HS-5 (cell line): ENCODE data around the gene ZMYND8.
"Not testable (repeated sequence)": the region's sequence is repeated elsewhere in the genome, so short reads cannot be mapped to it uniquely, and the experiment has no call there.

Experiments used
- DNase-seq: peaks from one replicate; pipeline ENCODE4 v3.0.0-alpha.2; 2012; ENCODE audit warnings: low read depth

The ZMYND8 gene

GRCh38 chr20:47265214-47265613 lies 91.3 kb downstream of the ZMYND8 start:
- no peak for DNase-seq

DNA sequence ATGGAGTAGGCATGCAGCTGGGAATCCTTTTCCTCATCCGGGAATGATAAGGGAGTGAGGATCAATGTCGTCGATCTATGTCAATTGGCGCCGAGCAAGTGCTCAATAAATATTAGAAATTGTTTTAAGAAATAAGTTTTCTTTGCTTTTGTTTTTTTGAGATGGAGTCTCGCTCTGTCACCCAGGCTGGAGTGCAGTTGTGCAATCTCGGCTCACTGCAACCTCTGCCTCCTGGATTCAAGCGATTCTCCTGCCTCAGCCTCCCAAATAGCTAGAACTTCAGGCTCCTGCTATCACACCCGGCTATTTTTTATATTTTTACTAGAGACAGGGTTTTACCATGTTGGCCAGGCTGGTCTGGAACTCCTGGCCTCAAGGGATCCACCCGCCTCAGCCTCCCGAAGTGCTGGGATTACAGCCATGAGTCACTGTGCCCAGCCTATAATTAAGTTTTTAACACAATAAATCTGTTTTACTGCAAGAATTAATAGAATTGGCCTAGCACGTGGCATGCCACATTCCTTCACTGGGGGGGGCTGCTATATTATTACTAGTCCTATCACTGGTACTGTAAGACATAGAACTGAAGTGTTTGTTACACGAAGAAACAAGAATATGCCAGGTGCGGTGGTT lies 92.2 kb downstream of the ZMYND8 start:
- DNase-seq: not testable (repeated sequence)

- no peak for DNase-seq
These were observed 92.9 kb downstream of the ZMYND8 start for GRCh38 chr20:47263465-47264084.

- no peak for DNase-seq
These were observed 93.4 kb downstream of the ZMYND8 start for GRCh38 chr20:47263080-47263464.

DNA sequence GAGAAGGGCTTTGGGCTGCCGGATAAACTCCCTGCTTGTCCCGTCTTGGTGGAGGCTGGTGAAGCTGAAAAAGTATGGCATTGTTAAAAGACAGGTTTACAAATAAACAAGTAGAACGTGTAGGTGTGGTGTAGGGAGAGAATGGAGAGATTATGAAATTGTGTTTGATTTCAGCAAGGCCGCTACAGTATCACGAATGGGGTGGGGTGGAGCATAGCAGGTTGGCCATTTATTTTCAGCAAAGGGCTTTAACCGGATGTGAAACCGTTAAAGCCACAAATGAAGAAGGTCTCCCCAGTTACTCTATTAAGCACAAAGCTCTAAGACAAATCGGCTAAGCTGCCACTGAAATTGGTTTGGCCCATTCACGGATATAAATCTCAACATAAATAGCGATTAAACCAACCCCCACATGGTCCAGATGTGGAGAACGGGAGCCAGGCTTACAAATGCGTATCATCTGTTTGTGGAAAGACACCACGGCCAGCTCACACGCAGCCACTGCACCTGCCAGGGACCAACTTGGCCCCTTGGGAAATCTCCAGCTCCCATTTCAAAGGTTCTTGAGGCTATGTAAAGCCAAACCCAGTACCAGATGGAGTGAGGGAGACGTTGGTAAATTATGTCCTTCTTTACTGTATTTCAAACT lies 94.0 kb downstream of the ZMYND8 start:
- no peak for DNase-seq

DNA sequence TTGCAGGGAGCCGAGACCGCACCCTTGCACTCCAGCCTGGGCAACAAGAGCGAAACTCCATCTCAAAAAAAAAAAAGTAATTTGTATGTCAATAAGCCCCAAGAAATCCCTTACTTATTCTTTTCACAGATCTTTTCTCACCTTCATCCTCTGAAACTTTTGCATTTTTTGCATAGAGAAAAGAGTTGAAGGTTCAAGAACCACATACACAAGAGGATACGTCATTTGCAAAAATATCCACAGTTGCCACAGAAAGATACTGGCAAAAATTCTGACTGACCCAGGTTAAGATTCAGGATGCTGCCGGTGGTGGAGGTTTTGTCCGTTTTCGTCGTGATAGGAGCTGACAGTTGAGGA lies 94.5 kb downstream of the ZMYND8 start:
- no peak for DNase-seq

- DNase-seq: not testable (repeated sequence)
These were observed 95.2 kb downstream of the ZMYND8 start for GRCh38 chr20:47261161-47261774.

DNA sequence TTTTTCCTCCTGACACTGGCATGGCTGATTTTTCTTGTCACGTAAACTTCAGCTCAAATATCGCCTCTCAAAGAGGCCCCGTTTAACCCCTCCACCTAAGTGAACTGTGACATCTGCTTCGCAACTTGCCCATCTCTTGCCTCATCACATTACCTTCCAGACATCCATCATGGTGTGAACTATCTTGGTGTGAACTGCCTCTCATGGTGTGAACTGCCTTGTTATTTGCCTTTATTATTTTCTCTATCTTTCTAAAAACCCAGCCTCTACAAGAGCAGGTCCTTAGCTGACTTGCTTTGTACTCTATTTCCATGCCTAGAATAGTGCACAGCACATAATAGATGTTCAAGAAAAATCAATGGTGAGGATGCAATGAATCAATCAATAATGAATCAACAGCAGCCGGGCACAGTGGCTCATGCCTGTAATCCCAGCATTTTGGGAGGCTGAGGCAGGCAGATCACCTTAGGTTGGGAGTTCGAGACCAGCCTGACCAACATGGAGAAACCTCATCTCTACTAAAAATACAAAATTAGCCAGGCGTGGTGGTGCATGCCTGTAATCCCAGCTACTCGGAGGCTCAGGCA lies 95.9 kb downstream of the ZMYND8 start:
- DNase-seq: not testable (repeated sequence)

DNA sequence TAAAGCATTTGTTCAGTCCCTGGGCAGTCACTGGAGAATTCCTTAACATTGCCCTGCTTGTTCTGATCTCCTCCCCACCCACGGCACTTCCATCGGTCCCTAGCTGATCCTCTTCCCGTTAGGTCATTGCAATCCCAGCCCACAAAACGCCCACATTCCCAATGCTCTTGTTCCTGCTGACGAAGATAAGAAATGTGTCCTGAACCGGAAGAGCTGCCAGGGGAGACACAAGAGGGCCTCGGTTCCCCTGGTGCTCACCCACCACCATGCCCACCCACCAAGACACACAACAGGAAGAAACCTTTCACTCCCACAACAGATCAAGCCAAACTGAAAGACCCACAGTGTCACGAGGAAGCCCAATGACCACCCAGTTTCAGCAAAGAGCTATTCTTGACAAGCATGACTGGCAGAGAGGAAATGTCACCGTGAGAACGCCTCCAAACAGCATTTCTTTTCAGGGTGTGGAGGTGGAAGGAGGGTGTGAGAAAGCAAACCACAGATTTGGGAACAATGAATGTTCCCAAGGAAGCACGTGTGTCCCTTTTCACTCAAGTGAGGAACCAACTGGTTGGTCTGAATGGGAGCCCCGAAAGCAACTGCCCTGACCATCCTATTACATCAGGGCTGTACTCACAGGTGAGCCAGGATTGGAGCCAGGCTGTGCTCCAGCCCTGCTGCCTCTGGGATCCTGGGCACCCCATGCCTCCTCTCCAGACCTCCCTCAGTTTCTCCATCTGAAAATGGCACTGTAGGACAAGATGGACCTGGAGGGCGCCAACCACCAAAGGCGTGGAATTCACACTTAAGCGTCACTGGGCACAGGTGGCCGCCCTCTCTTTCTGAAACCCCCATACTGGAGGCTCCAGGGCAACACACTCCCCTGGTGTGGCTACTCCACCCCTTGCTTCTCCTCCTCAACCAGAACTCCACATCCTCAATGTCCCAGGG lies 97.5 kb downstream of the ZMYND8 start:
- no peak for DNase-seq

GRCh38 chr20:47257771-47258170 lies 98.7 kb downstream of the ZMYND8 start:
- no peak for DNase-seq

- DNase-seq: no peak
These were observed 99.2 kb downstream of the ZMYND8 start for GRCh38 chr20:47257256-47257655.

GRCh38 chr20:47256668-47257236 lies 99.7 kb downstream of the ZMYND8 start:
- no peak for DNase-seq

GRCh38 chr20:47253872-47254271 lies 102.6 kb downstream of the ZMYND8 start:
- no peak for DNase-seq

- no peak for DNase-seq
These were observed 103.6 kb downstream of the ZMYND8 start for GRCh38 chr20:47252879-47253307.

- no peak for DNase-seq
These were observed 105.1 kb downstream of the ZMYND8 start for GRCh38 chr20:47251154-47252020.

DNA sequence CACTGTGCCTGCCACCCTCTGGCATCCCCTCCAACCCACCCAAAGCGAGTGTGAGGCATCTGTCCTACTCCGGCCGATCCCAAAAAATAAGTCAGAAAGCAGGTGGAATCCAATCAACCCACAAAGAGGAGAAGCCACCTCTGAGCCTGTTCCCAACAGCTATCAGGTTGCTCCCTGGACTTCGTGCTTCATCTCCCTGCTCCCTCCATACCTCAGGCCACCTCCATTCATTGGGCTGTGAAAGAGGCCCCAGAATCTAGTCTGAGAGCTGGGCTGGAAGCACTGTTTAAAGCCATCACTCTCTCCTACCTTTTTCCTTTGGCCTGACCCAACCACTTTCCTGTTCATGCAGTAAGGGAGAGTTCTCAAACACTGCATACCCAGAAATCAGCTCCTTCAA lies 106.1 kb downstream of the ZMYND8 start:
- DNase-seq: no peak

- no peak for DNase-seq
These were observed 106.6 kb downstream of the ZMYND8 start for GRCh38 chr20:47249913-47250312.

DNA sequence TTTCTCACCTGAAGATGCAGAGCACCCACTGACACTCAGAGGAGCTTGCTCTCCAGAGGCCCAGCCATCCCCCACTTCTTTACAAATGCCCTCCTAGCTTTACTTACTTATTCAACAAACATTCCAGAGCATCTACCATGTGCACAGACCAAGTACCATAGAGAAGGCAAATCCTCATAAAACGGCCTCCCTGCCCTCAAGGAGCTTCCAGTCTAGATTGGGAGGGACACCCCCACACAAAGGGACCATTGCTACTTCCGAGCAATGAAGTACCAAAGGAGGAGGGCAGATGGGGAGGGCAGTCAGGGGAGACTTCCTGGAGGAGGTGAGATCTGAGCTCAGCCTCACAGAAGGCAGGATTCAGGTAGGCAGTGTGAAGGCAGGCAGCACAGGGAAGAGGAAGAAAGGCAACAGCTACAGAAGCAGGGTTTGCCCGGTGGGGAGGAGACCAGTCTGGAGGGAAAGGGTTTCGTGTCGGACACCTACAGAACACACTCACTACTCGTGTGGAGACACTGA lies 108.0 kb downstream of the ZMYND8 start:
- no peak for DNase-seq

GRCh38 chr20:47247972-47248371 lies 108.5 kb downstream of the ZMYND8 start:
- DNase-seq: no peak
